ENCODE results near the gene OR12D1. TPM values are rescaled to one million over a fixed set of nuclear protein-coding genes. Genes with fewer than 3 reads are reported as not detected.
"Not testable (repeated sequence)": the region's sequence is repeated elsewhere in the genome, so short reads cannot be mapped to it uniquely, and the experiment has no call there.

The OR12D1 gene
- polyA plus RNA-seq, 2 of the 4 experiments (the other 2 are of a cell fraction), result not detected

GRCh38 chr6:29436730-29437129, 22.0 kb downstream of the OR12D1 start:
- 71% methylated on average over 18 of the region's 18 CpGs for WGBS (ENCODE audit: missing lambda C conversion rate)
- CTCF ChIA-PET; H3K4me2 ChIP-seq; H3K4me3 ChIP-seq; POLR2A ChIA-PET; H3K4me1 ChIP-seq; ATAC-seq; H3K9me3 ChIP-seq; FAIRE-seq; H3K27ac ChIP-seq; DNase-seq (ENCODE audit: low read depth in 1 of 2, low spot score in 1 of 2): not testable (repeated sequence)

GRCh38 chr6:29439006-29439405, 24.3 kb downstream of the OR12D1 start, which contains the start of gene OR10C1:
Gene OR10C1, plus strand, starts transcription at chr6:29439306. Its CDS starts 710 bp downstream, at chr6:29440016.
- H3K4me3 ChIP-seq, result no peak within 1 kb of the TSS
- POLR2A ChIA-PET, result no interaction called here

GRCh38 chr6:29442719-29443118, 28.0 kb downstream of the OR12D1 start:
- Histone ChIP-seq H3K9me3 (no peaks in the 10 kb centered on the region), H3K4me3 (no peak overlapping the region), H3K27ac (no peak overlapping the region), H3K4me2 (no peak overlapping the region), H3K4me1 (no peaks in the 10 kb centered on the region)
- 0% methylated on average over 1 of the region's 1 CpG for WGBS (ENCODE audit: missing lambda C conversion rate)
- no peak for FAIRE-seq
- CTCF ChIA-PET, result no interaction called here
- no peak for DNase-seq (ENCODE audit: low read depth in 1 of 2, low spot score in 1 of 2)
- POLR2A ChIA-PET, result no interaction called here
- TF ChIP-seq NPAS2 (CRISPR knock-in tag; IDR thresholded peaks at IDR 0.05; ENCODE audit: borderline replicate concordance) (no peak), MAX (IDR thresholded peaks at IDR 0.05) (no peak), CHD2 (IDR thresholded peaks at IDR 0.05; ENCODE audit: low read length, partially characterized antibody) (no peak), CBX8 (IDR thresholded peaks at IDR 0.05) (no peak), GATA3 (IDR thresholded peaks at IDR 0.05; ENCODE audit: borderline replicate concordance) (no peak), FOSL2 (IDR thresholded peaks at IDR 0.05) (no peak), FOSL2 (CRISPR knock-in tag; IDR thresholded peaks at IDR 0.05) (no peak), SREBF2 (IDR thresholded peaks at IDR 0.05) (no peak), POLR2AphosphoS2 (conservative IDR thresholded peaks at IDR 0.05; ENCODE audit: low read length) (no peak), PHF8 (IDR thresholded peaks at IDR 0.05; ENCODE audit: borderline replicate concordance, low read depth) (no peak)
- no peak for ATAC-seq

More at GRCh38 chr6:29439006-29439405, 24.3 kb downstream of the OR12D1 start, which contains the start of gene OR10C1:
- ATAC-seq (no peak), FAIRE-seq (no peak), DNase-seq (ENCODE audit: low read depth in 1 of 2, low spot score in 1 of 2) (no peak)
- Histone ChIP-seq H3K27ac (no peak within 1 kb of the TSS), H3K4me1 (no peaks in the 10 kb centered on the region), H3K4me2 (no peak within 1 kb of the TSS), H3K9me3 (no peaks in the 10 kb centered on the region)
- TF ChIP-seq EHF (CRISPR knock-in tag; IDR thresholded peaks at IDR 0.05) (no peak), BCL3 (IDR thresholded peaks at IDR 0.05) (no peak), FOSB (CRISPR knock-in tag; IDR thresholded peaks at IDR 0.05) (no peak), FOSL2 (IDR thresholded peaks at IDR 0.05) (no peak), FOSL2 (CRISPR knock-in tag; IDR thresholded peaks at IDR 0.05) (no peak), CBX2 (IDR thresholded peaks at IDR 0.05; ENCODE audit: borderline replicate concordance, low read depth) (no peak), EHMT2 (IDR thresholded peaks at IDR 0.05; ENCODE audit: low read depth) (no peak), RNF2 (IDR thresholded peaks at IDR 0.05; ENCODE audit: borderline replicate concordance, low read depth) (no peak), CEBPB (IDR thresholded peaks at IDR 0.05) (no peak), NFE2L2 (conservative IDR thresholded peaks at IDR 0.05; ENCODE audit: low read length) (no peak), ESRRA (IDR thresholded peaks at IDR 0.05; ENCODE audit: borderline replicate concordance, low read length) (no peak), HES2 (IDR thresholded peaks at IDR 0.05) (no peak), GATA3 (IDR thresholded peaks at IDR 0.05; ENCODE audit: borderline replicate concordance) (no peak), KDM5A (IDR thresholded peaks at IDR 0.05) (no peak), HDAC2 (IDR thresholded peaks at IDR 0.05) (no peak), JUN (IDR thresholded peaks at IDR 0.05) (no peak), HEYL (CRISPR knock-in tag; IDR thresholded peaks at IDR 0.05) (no peak)
- CTCF ChIA-PET, result no interaction called here

- H3K27ac ChIP-seq; H3K4me1 ChIP-seq; FAIRE-seq; H3K4me2 ChIP-seq; H3K9me3 ChIP-seq; DNase-seq (ENCODE audit: low read depth in 1 of 2, low spot score in 1 of 2); ATAC-seq; H3K4me3 ChIP-seq; POLR2A ChIA-PET: not testable (repeated sequence)
- 0% methylated on average over 1 of the region's 1 CpG for WGBS (ENCODE audit: missing lambda C conversion rate)
- CTCF ChIA-PET, result interaction anchor here (0.6 kb wide), 1 partner anchor 30 kb away, joined by 3 read pairs; no protein-coding TSS in a partner anchor
Observed at GRCh38 chr6:29444031-29444430, 29.3 kb downstream of the OR12D1 start.
